Heart left ventricle (tissue), 13 donors: Measurements from ENCODE around the gene NKX6-1.

Experiments used
- POLR2A ChIP-seq, 2 donors: fragments of 450-650 bp; IDR thresholded peaks; one replicate each; pipeline ENCODE4 v1.6.1; 2017; ENCODE audit warnings: antibody characterized with exemption in 2 of 2, mild to moderate bottlenecking in 2 of 2, moderate library complexity in 2 of 2
- TF ChIP-seq, protein P1 (sequence below), 12 donors: fragments of 200-600 bp; sonication (generic) in 4 of 12; IDR thresholded peaks; one replicate each; pipeline versions ENCODE4 v1.5.0 to v1.8.0; 2018 to 2022; ENCODE audit warnings: antibody characterized with exemption in 12 of 12, mild to moderate bottlenecking in 5 of 12
- donor health status: ischemic (EF 13 %, LVEDD 7.1; RV severe dilation, severe dysfunction).
- donor health status: DM: no; HTN: yes; CAD: no.
- donor health status: DM: no; HTN: no; CAD: no.
- donor health status: ischemic (EF 25% LVEDD 6.9; RV normal size, moderate dysfunction).
- donor health status: ischemic (EF 25% LVEDD 5.7; RV mildly dilated, moderate dysfunction).
- donor health status: ischemic (EF 35%, LVEDD 5.7; RV mildly dilated, moderate dysfunction).
- donor health status: nonischemic (EF 11% LVEDD 7.7; RV severe dilation, severe dysfunction).
- donor health status: DM: yes; HTN: yes; CAD: no.
- donor health status: PGD.
- donor health status: ischemic (EF 29% LVEDD 5.4; RV normal size, mild dysfunction).
- donor health status: nonischemic (EF 23%, LVEDD 6.1; RV moderate dilation, normal function).

- TF ChIP-seq, protein P1, sequence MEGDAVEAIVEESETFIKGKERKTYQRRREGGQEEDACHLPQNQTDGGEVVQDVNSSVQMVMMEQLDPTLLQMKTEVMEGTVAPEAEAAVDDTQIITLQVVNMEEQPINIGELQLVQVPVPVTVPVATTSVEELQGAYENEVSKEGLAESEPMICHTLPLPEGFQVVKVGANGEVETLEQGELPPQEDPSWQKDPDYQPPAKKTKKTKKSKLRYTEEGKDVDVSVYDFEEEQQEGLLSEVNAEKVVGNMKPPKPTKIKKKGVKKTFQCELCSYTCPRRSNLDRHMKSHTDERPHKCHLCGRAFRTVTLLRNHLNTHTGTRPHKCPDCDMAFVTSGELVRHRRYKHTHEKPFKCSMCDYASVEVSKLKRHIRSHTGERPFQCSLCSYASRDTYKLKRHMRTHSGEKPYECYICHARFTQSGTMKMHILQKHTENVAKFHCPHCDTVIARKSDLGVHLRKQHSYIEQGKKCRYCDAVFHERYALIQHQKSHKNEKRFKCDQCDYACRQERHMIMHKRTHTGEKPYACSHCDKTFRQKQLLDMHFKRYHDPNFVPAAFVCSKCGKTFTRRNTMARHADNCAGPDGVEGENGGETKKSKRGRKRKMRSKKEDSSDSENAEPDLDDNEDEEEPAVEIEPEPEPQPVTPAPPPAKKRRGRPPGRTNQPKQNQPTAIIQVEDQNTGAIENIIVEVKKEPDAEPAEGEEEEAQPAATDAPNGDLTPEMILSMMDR (IDR thresholded peaks at IDR 0.05): no peak
- TF ChIP-seq POLR2A (IDR thresholded peaks at IDR 0.05): no peak
Observed at GRCh38 chr4:84507941-84508340, 8.8 kb upstream of the NKX6-1 start.
